HEK293 (cell line): ENCODE data around the gene KCNB1.

Experiments used
- CTCF ChIA-PET: fragments of 350-600 bp; formaldehyde crosslinking; extraction: SDS; loops from one replicate; lab custom pipeline; 2021; ENCODE audit warnings: antibody characterized with exemption; lab: Yijun Ruan, JAX
- POLR2A ChIA-PET: fragments of 300-600 bp; formaldehyde crosslinking; extraction: SDS; loops from one replicate; lab custom pipeline; 2020; ENCODE audit warnings: antibody characterized with exemption, inconsistent platforms; lab: Yijun Ruan, JAX
- H3K27ac ChIP-seq: fragments of 200-500 bp; sonication (Bioruptor generic); 2 replicates; pipeline ENCODE4 v1.5.1; 2014; ENCODE audit warnings: low read depth, low read length, control low read depth, inconsistent platforms; ENCODE audit errors: extremely low read depth
- H3K36me3 ChIP-seq, 2 experiments: fragments of 200-500 bp in 1 of 2; sonication (Bioruptor generic) in 1 of 2; 1 replicate in 1 of 2; 2 replicates in 1 of 2; pipeline ENCODE4 v1.5.1; 2014 to 2017; ENCODE audit warnings: inconsistent platforms in 2 of 2, low read length in 2 of 2; ENCODE audit not compliant: control insufficient read depth in 2 of 2, insufficient read depth in 1 of 2
- H3K4me1 ChIP-seq: fragments of 200-500 bp; sonication (Bioruptor generic); 2 replicates; pipeline ENCODE4 v1.5.1; 2014; ENCODE audit warnings: mild to moderate bottlenecking, low read length, inconsistent platforms; ENCODE audit not compliant: control insufficient read depth, insufficient read depth
- H3K4me3 ChIP-seq: 2 replicates; pipeline ENCODE4 v1.5.1; 2011; ENCODE audit warnings: low read depth, mild to moderate bottlenecking, control low read depth, low read length, moderate library complexity
- H3K9me3 ChIP-seq: fragments of 200-500 bp; sonication (Bioruptor generic); 2 replicates; pipeline ENCODE4 v1.5.1; 2014; ENCODE audit warnings: low read depth, low read length, inconsistent platforms; ENCODE audit not compliant: control insufficient read depth, insufficient read depth
- ATF2 ChIP-seq: fragments of 450-650 bp; formaldehyde crosslinking; IDR thresholded peaks from 2 replicates; pipeline ENCODE4 v1.5.1; 2016; ENCODE audit warnings: missing biosample characterization, missing genetic modification characterization, low read depth
- BCL11B ChIP-seq: fragments of 450-650 bp; formaldehyde crosslinking; IDR thresholded peaks from 2 replicates; pipeline ENCODE4 v1.5.1; 2016; ENCODE audit warnings: low read depth, missing biosample characterization, missing genetic modification characterization
- GLIS1 ChIP-seq: fragments of 450-650 bp; formaldehyde crosslinking; IDR thresholded peaks from 2 replicates; pipeline ENCODE4 v1.5.1; 2016; ENCODE audit warnings: missing biosample characterization, missing genetic modification characterization
- GLIS2 ChIP-seq: fragments of 450-650 bp; formaldehyde crosslinking; IDR thresholded peaks from 2 replicates; pipeline ENCODE4 v1.5.1; 2016; ENCODE audit warnings: missing biosample characterization, missing genetic modification characterization
- KLF10 ChIP-seq: fragments of 450-650 bp; IDR thresholded peaks from 2 replicates; pipeline ENCODE4 v1.5.1; 2018; ENCODE audit warnings: missing biosample characterization, mild to moderate bottlenecking, missing genetic modification characterization
- PRDM1 ChIP-seq: fragments of 450-650 bp; formaldehyde crosslinking; IDR thresholded peaks from 2 replicates; pipeline ENCODE4; 2016; ENCODE audit warnings: missing biosample characterization, missing genetic modification characterization
- PRDM6 ChIP-seq: fragments of 450-650 bp; formaldehyde crosslinking; IDR thresholded peaks from 2 replicates; pipeline ENCODE4 v1.5.1; 2017; ENCODE audit warnings: missing biosample characterization, missing genetic modification characterization
- REPIN1 ChIP-seq: fragments of 450-650 bp; formaldehyde crosslinking; IDR thresholded peaks from 2 replicates; pipeline ENCODE4 v1.5.1; 2017; ENCODE audit warnings: missing biosample characterization, missing genetic modification characterization, low read depth
- SCRT1 ChIP-seq: fragments of 450-650 bp; formaldehyde crosslinking; IDR thresholded peaks from 2 replicates; pipeline ENCODE4 v1.5.1; 2016; ENCODE audit warnings: missing biosample characterization, missing genetic modification characterization, borderline replicate concordance
- SP7 ChIP-seq: fragments of 450-650 bp; formaldehyde crosslinking; IDR thresholded peaks from 2 replicates; pipeline ENCODE4 v1.5.1; 2016; ENCODE audit warnings: missing biosample characterization, missing genetic modification characterization
- ZBTB8A ChIP-seq: fragments of 450-650 bp; formaldehyde crosslinking; IDR thresholded peaks from 2 replicates; pipeline ENCODE4 v1.5.1; 2016; ENCODE audit warnings: missing biosample characterization, missing genetic modification characterization
- ZNF133 ChIP-seq: fragments of 450-650 bp; formaldehyde crosslinking; IDR thresholded peaks from 2 replicates; pipeline ENCODE4 v1.5.1; 2016; ENCODE audit warnings: missing biosample characterization, missing genetic modification characterization
- ZNF184 ChIP-seq: fragments of 450-650 bp; IDR thresholded peaks from 2 replicates; pipeline ENCODE4 v1.5.1; 2018; ENCODE audit warnings: missing biosample characterization, mild to moderate bottlenecking, missing genetic modification characterization
- ZNF221 ChIP-seq: fragments of 450-650 bp; formaldehyde crosslinking; IDR thresholded peaks from 2 replicates; pipeline ENCODE4 v1.5.1; 2017; ENCODE audit warnings: missing biosample characterization, missing genetic modification characterization, borderline replicate concordance
- ZNF23 ChIP-seq: fragments of 450-650 bp; formaldehyde crosslinking; IDR thresholded peaks from 2 replicates; pipeline ENCODE4 v1.5.1; 2016; ENCODE audit warnings: missing biosample characterization, missing genetic modification characterization, borderline replicate concordance
- ZNF48 ChIP-seq: fragments of 450-650 bp; formaldehyde crosslinking; IDR thresholded peaks from 2 replicates; pipeline ENCODE4 v1.5.1; 2016; ENCODE audit warnings: missing biosample characterization, missing genetic modification characterization
- ZNF501 ChIP-seq: fragments of 450-650 bp; formaldehyde crosslinking; IDR thresholded peaks from 2 replicates; pipeline ENCODE4 v1.5.1; 2016; ENCODE audit warnings: missing biosample characterization, missing genetic modification characterization
- ZNF518A ChIP-seq: fragments of 450-650 bp; formaldehyde crosslinking; conservative IDR thresholded peaks from 2 replicates; pipeline ENCODE4 v1.5.1; 2016; ENCODE audit warnings: low read depth, missing biosample characterization, missing genetic modification characterization
- ZNF521 ChIP-seq: fragments of 450-650 bp; formaldehyde crosslinking; IDR thresholded peaks from 2 replicates; pipeline ENCODE4 v1.5.1; 2017; ENCODE audit warnings: missing biosample characterization, mild to moderate bottlenecking, missing genetic modification characterization
- ZNF561 ChIP-seq: fragments of 450-650 bp; IDR thresholded peaks from 2 replicates; pipeline ENCODE4 v1.5.1; 2018; ENCODE audit warnings: missing biosample characterization, missing genetic modification characterization, borderline replicate concordance
- ZNF654 ChIP-seq: fragments of 450-650 bp; formaldehyde crosslinking; IDR thresholded peaks from 2 replicates; pipeline ENCODE4 v1.5.1; 2016; ENCODE audit warnings: low read depth, missing biosample characterization, missing genetic modification characterization
- ZNF658 ChIP-seq: fragments of 450-650 bp; formaldehyde crosslinking; IDR thresholded peaks from 2 replicates; pipeline ENCODE4; 2016; ENCODE audit warnings: missing biosample characterization, missing genetic modification characterization
- ZNF777 ChIP-seq: fragments of 450-650 bp; formaldehyde crosslinking; IDR thresholded peaks from 2 replicates; pipeline ENCODE4 v1.5.1; 2017; ENCODE audit warnings: missing biosample characterization, missing genetic modification characterization, borderline replicate concordance
- ZNF791 ChIP-seq: fragments of 450-650 bp; formaldehyde crosslinking; IDR thresholded peaks from 2 replicates; pipeline ENCODE4 v1.5.1; 2016; ENCODE audit warnings: missing biosample characterization, missing genetic modification characterization
- ZNF837 ChIP-seq: fragments of 450-650 bp; formaldehyde crosslinking; IDR thresholded peaks from 2 replicates; pipeline ENCODE4 v1.5.1; 2016; ENCODE audit warnings: missing biosample characterization, missing genetic modification characterization
- ZSCAN4 ChIP-seq: fragments of 450-650 bp; formaldehyde crosslinking; IDR thresholded peaks from 2 replicates; pipeline ENCODE4 v1.5.1; 2017; ENCODE audit warnings: missing biosample characterization, missing genetic modification characterization

KCNB1 gene

GRCh38 chr20:49345524-49345923 is 136.9 kb downstream of the KCNB1 start:
- Histone ChIP-seq H3K9me3 (no peaks in the 10 kb centered on the region), H3K4me1 (no peaks in the 10 kb centered on the region; the same call in 1 of the 2 replicates), H3K27ac (no peak overlapping the region), H3K36me3 (no peaks in the 10 kb centered on the region), H3K4me3 (peak overlapping the region; percentile 8; the same call in 1 of the 2 replicates)
- ChIA-PET POLR2A (interaction anchor here (0.6 to 1.4 kb wide), 3 partner anchors 116 to 164 kb away, joined by 3 to 5 read pairs (median 4); no protein-coding TSS in a partner anchor), CTCF (interaction anchor here (0.7 to 4.5 kb wide), 9 partner anchors 9 to 192 kb away, joined by 3 to 25 read pairs (median 5); no protein-coding TSS in a partner anchor)
- TF ChIP-seq PRDM1 (tag by site-specific recombination) (no peak), ZNF48 (tag by site-specific recombination) (no peak), ZSCAN4 (no peak), ZNF518A (no peak), ZNF791 (tag by site-specific recombination) (no peak), ZNF221 (tag by site-specific recombination) (no peak), BCL11B (tag by site-specific recombination) (no peak), ZNF521 (tag by site-specific recombination) (no peak), ZNF658 (tag by site-specific recombination) (no peak), KLF10 (tag by site-specific recombination) (no peak), ZNF837 (tag by site-specific recombination) (no peak), ZNF184 (tag by site-specific recombination) (no peak)

GRCh38 chr20:49344975-49345374 is 137.5 kb downstream of the KCNB1 start:
- H3K9me3 ChIP-seq: no peaks in the 10 kb centered on the region
- H3K4me3 ChIP-seq: peak overlapping the region; percentile 8; the same call in 1 of the 2 replicates
- H3K27ac ChIP-seq: no peak overlapping the region
- POLR2A ChIA-PET: interaction anchor here (0.6 to 1.4 kb wide), 2 partner anchors 158 to 164 kb away, joined by 3 to 5 read pairs; no protein-coding TSS in a partner anchor
- CTCF ChIA-PET: interaction anchor here (0.8 to 4.5 kb wide), 9 partner anchors 9 to 189 kb away, joined by 3 to 25 read pairs (median 7); no protein-coding TSS in a partner anchor
- no peaks in the 10 kb centered on the region for H3K36me3 ChIP-seq
- no peaks in the 10 kb centered on the region; the same call in 1 of the 2 replicates for H3K4me1 ChIP-seq
- TF ChIP-seq REPIN1 (tag by site-specific recombination) (no peak), ZNF501 (tag by site-specific recombination) (no peak), GLIS1 (no peak; the same call in 1 of the 2 replicates), GLIS2 (peak; percentile 19; the same call in 1 of the 2 replicates), SP7 (tag by site-specific recombination) (0 out of 2 replicates have a peak, but pooled peaks have one; percentile 16), ATF2 (tag by site-specific recombination) (peak; percentile 58), ZNF561 (tag by site-specific recombination) (peak; percentile 45; the same call in 1 of the 2 replicates), ZNF133 (tag by site-specific recombination) (peak; percentile 97), ZNF23 (tag by site-specific recombination) (no peak), ZNF654 (tag by site-specific recombination) (no peak), PRDM6 (no peak), ZBTB8A (no peak), ZNF837 (tag by site-specific recombination) (no peak), ZNF777 (no peak), SCRT1 (tag by site-specific recombination) (no peak)
